Ishikawa (cell line): ENCODE data around the gene TPD52L2.

Experiments
- CEBPB ChIP-seq: IDR thresholded peaks from 2 replicates; pipeline ENCODE4 v1.6.1; 2012
- CREB1 ChIP-seq: IDR thresholded peaks from 2 replicates; pipeline ENCODE4 v1.6.1; 2012; ENCODE audit warnings: low read depth
- EGR1 ChIP-seq: IDR thresholded peaks from 2 replicates; pipeline ENCODE4 v1.6.1; 2012
- EP300 ChIP-seq: IDR thresholded peaks from 2 replicates; pipeline ENCODE4 v1.6.1; 2012; ENCODE audit warnings: borderline replicate concordance
- FOXM1 ChIP-seq: IDR thresholded peaks from 2 replicates; pipeline ENCODE4 v1.6.1; 2012; ENCODE audit warnings: low read depth, borderline replicate concordance
- MAX ChIP-seq: IDR thresholded peaks from 2 replicates; pipeline ENCODE4 v1.6.1; 2012
- RAD21 ChIP-seq: IDR thresholded peaks from 2 replicates; pipeline ENCODE4 v1.6.1; 2012; ENCODE audit warnings: low read depth
- TAF1 ChIP-seq: IDR thresholded peaks from 2 replicates; pipeline ENCODE4 v1.6.1; 2012; ENCODE audit warnings: low read depth, mild to moderate bottlenecking
- TCF12 ChIP-seq: IDR thresholded peaks from 2 replicates; pipeline ENCODE4 v1.6.1; 2012; ENCODE audit warnings: low read depth
- TEAD4 ChIP-seq: IDR thresholded peaks from 2 replicates; pipeline ENCODE4 v1.6.1; 2012
- USF1 ChIP-seq: IDR thresholded peaks from 2 replicates; pipeline ENCODE4 v1.6.1; 2012
- YY1 ChIP-seq: IDR thresholded peaks from 2 replicates; pipeline ENCODE4 v1.6.1; 2012; ENCODE audit warnings: low read depth
- ZBTB7A ChIP-seq: IDR thresholded peaks from 2 replicates; pipeline ENCODE4 v1.6.1; 2012; ENCODE audit warnings: low read depth
- TF ChIP-seq, protein P1 (sequence below): IDR thresholded peaks from 2 replicates; pipeline ENCODE4 v1.6.1; 2012; ENCODE audit warnings: low read depth, mild to moderate bottlenecking

GRCh38 chr20:63843778-63844177, 21.3 kb upstream of the TPD52L2 start:
- TF ChIP-seq FOXM1: no peak
- no peak for TF ChIP-seq CREB1
- TF ChIP-seq TEAD4: no peak
- no peak for TF ChIP-seq TAF1
- no peak for TF ChIP-seq USF1
- TF ChIP-seq, protein P1, sequence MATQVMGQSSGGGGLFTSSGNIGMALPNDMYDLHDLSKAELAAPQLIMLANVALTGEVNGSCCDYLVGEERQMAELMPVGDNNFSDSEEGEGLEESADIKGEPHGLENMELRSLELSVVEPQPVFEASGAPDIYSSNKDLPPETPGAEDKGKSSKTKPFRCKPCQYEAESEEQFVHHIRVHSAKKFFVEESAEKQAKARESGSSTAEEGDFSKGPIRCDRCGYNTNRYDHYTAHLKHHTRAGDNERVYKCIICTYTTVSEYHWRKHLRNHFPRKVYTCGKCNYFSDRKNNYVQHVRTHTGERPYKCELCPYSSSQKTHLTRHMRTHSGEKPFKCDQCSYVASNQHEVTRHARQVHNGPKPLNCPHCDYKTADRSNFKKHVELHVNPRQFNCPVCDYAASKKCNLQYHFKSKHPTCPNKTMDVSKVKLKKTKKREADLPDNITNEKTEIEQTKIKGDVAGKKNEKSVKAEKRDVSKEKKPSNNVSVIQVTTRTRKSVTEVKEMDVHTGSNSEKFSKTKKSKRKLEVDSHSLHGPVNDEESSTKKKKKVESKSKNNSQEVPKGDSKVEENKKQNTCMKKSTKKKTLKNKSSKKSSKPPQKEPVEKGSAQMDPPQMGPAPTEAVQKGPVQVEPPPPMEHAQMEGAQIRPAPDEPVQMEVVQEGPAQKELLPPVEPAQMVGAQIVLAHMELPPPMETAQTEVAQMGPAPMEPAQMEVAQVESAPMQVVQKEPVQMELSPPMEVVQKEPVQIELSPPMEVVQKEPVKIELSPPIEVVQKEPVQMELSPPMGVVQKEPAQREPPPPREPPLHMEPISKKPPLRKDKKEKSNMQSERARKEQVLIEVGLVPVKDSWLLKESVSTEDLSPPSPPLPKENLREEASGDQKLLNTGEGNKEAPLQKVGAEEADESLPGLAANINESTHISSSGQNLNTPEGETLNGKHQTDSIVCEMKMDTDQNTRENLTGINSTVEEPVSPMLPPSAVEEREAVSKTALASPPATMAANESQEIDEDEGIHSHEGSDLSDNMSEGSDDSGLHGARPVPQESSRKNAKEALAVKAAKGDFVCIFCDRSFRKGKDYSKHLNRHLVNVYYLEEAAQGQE: no peak
- peak; percentile 49; the same call in 1 of the 2 replicates for TF ChIP-seq MAX
- TF ChIP-seq CEBPB: no peak
- peak; percentile 62 for TF ChIP-seq EGR1
- TF ChIP-seq EP300: 0 out of 2 replicates have a peak, but pooled peaks have one; percentile 47
- no peak for TF ChIP-seq ZBTB7A
- TF ChIP-seq RAD21: no peak
- no peak for TF ChIP-seq YY1
- TF ChIP-seq TCF12: no peak
